ENCODE measurements around the gene ADGRV1.

DNA sequence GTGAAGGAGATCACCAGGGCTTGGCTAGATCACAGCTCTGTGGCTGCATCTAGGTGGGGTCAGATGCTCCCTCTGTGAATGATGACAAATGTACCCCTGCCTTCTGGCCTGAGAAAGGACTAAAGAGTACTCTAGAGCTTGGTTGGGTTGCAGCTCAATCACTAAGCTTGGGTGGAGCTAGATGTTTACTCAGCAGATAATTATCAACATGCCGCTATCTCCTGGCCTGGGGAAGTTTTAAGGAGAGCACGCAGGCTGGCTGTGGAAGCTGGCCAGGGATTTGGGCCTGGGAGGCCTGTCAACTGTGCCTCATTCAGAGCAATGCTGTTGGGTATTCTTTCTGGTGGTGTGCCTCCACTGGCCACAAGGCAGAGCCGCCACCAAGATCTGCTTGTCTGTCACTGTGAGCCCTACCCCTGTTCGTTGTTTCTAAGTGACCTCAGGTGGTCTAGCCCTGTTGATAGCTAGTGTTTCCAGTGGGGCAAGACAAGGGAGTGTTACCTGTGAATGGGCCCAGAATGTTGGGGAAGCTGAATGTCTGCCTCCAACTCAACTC lies 181.7 kb downstream of the ADGRV1 start:
- TF ChIP-seq, protein P1, sequence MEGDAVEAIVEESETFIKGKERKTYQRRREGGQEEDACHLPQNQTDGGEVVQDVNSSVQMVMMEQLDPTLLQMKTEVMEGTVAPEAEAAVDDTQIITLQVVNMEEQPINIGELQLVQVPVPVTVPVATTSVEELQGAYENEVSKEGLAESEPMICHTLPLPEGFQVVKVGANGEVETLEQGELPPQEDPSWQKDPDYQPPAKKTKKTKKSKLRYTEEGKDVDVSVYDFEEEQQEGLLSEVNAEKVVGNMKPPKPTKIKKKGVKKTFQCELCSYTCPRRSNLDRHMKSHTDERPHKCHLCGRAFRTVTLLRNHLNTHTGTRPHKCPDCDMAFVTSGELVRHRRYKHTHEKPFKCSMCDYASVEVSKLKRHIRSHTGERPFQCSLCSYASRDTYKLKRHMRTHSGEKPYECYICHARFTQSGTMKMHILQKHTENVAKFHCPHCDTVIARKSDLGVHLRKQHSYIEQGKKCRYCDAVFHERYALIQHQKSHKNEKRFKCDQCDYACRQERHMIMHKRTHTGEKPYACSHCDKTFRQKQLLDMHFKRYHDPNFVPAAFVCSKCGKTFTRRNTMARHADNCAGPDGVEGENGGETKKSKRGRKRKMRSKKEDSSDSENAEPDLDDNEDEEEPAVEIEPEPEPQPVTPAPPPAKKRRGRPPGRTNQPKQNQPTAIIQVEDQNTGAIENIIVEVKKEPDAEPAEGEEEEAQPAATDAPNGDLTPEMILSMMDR (conservative IDR thresholded peaks at IDR 0.05; ENCODE audit: low read length): no peak
- no peak for TF ChIP-seq EZH2phosphoT487 (IDR thresholded peaks at IDR 0.05; ENCODE audit: borderline replicate concordance)

All from Loucy (cell line).